ENCODE data around the gene SDSL.
A peak's percentile ranks its signal among the peaks of the same experiment; 100 is the strongest.

Gene SDSL, protein sequence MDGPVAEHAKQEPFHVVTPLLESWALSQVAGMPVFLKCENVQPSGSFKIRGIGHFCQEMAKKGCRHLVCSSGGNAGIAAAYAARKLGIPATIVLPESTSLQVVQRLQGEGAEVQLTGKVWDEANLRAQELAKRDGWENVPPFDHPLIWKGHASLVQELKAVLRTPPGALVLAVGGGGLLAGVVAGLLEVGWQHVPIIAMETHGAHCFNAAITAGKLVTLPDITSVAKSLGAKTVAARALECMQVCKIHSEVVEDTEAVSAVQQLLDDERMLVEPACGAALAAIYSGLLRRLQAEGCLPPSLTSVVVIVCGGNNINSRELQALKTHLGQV

GRCh38 chr12:113422030-113422885 is at the start of gene SDSL:
SDSL (plus strand) TSS chr12:113422380; CDS start chr12:113427983, 5,603 bp downstream.
- DNase-seq (ENCODE audit: low spot score), result peak; percentile 86

- no peak for DNase-seq (ENCODE audit: low spot score)
Observed at GRCh38 chr12:113373440-113373839, 48.7 kb upstream of the SDSL start.

GRCh38 chr12:113373969-113374368 is 48.2 kb upstream of the SDSL start:
- DNase-seq (ENCODE audit: low spot score), result no peak

DNA sequence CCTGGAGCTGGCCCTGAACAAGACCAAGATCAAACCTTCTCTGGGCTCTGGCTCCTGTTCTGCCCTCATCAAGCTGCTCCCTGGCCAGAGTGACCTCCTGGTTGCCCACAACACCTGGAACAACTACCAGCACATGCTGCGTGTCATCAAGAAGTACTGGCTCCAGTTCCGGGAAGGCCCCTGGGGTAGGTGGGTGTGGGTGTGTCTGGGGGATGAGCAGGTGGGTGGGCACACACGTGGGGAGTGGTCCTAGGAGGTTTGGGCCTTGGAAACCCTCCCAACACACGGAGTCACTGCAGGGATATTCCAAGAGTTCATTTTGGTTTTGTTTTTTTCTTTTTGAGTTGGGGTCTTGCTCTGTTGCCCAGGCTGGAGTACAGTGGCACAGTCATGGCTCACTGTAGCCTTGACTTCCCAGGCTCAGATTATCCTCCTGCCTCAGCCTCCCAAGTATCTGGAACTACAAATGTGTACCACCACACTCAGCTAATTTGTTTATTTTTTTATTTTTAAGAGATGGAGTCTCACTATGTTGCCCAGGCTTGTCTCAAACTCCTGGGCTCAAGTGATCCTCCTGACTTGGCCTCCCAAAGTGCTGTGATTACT is 47.3 kb upstream of the SDSL start:
- DNase-seq (ENCODE audit: low spot score), result no peak

- no peak for DNase-seq (ENCODE audit: low spot score)
Observed at GRCh38 chr12:113378291-113378690, 43.9 kb upstream of the SDSL start.

- no peak for DNase-seq (ENCODE audit: low spot score)
Observed at GRCh38 chr12:113381220-113381619, 41.0 kb upstream of the SDSL start.

GRCh38 chr12:113382206-113382605 is 40.0 kb upstream of the SDSL start:
- DNase-seq (ENCODE audit: low spot score), result no peak

GRCh38 chr12:113384778-113385177 is 37.4 kb upstream of the SDSL start:
- DNase-seq (ENCODE audit: low spot score), result no peak

- no peak for DNase-seq (ENCODE audit: low spot score)
Observed at GRCh38 chr12:113385282-113385882, 36.8 kb upstream of the SDSL start.

GRCh38 chr12:113386866-113387566 is 35.2 kb upstream of the SDSL start:
- no peak for DNase-seq (ENCODE audit: low spot score)

DNA sequence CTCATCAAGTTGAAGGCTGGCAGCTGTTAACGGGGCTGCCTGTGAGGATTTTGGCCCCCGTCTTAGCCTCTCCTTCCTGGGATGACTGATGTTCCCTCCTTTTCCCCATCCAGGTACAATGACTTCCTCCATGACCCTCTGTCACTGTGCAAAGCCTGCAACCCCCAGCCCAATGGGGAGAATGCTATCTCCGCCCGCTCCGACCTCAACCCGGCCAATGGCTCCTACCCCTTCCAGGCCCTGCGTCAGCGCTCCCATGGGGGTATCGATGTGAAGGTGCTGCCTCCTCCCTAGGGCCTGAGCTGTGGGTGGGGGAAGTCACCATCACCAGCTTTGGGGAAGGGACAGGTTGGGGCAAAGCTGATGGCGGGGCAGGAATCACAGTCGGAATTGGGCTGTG is 34.5 kb upstream of the SDSL start:
- DNase-seq (ENCODE audit: low spot score), result no peak

GRCh38 chr12:113388351-113388750 is 33.8 kb upstream of the SDSL start:
- DNase-seq (ENCODE audit: low spot score), result no peak

DNA sequence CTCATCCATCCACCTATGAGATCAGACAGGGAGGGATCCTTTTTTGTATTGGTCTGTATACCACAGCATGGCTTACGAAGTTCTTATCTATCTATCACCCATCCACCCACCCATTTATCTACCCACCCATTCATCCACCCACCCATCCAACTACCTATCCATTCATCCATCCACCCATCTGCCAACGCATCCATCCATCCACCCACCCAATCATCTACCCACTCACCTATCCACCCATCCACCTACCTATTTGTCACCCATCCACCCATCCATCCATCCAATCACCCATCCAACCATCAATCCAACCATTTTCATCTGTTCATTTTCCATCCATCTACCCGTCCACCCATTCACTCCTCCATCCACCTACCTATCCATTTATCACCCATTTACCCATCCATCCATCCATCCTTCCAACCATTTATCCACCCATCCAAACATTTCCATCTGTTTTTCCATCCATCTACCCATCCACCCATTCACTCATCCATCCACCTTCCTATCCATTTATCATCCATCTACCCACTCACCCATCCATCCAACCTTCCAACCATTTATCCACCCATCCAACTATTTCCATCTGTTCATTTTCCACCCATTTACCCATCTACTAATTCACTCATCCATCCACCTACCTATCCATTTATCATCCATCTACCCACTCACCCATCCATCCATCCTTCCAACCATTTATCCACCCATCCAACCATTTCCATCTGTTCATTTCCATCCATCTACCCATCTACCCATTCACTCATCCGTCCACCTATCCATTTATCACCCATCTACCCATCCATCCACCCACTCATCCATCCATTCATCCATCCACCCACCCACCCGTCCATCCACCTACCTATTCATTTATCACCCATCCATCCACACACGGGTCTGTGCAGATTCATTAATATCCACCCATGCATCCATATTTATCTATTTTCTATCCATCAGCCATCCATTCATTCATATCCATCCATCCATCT is 31.8 kb upstream of the SDSL start:
- DNase-seq (ENCODE audit: low spot score), result no peak

DNA sequence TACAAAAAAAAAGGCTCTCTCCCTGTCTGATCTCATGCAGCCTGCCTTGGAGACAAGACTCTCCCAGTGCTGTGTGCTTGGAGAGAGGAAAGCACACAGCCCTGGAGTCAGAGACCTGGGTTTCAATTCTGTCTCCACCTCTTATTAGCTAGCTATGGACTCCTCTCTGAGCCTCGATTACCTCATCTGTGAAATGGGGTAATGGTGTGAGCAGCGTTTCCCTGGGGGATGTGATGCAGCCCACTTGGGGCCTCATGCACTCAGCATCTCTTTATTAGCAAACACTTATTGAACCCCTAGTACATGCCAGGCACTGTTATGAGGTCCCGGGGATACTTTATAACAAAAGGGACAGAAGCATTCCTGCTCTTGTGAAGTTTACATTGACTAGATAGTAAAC is 31.0 kb upstream of the SDSL start:
- DNase-seq (ENCODE audit: low spot score), result no peak

DNA sequence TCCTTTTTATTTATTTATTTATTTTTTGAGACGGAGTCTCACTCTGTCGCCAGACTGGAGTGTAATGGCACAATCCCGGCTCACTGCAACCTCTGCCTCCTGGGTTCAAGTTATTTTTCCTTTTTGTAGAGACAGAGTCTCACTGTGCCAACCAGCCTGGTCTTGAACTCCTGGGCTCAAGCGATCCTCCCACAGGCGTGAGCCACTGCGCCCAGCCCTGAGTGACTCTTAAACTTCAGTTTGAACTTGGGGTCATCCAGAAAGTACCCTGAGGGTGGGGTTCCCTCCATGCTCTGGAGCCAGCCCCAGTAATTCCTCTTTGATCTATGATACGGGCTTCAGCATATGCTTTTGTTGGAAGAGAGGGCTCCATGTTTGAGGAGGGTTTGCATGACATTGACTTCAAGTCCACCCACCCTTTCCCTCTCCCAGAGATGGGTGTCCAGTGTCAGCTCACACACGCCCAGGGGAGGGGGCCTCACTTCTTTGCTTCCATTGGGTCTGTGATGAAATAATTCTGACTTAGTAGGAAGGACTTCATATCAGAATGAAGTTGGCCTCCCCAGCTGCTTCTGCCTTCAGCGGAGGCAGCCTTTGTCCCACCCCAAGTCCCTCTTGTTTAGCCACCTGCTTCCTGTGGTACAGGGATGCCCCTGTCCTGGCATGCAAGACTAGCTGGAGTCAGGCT is 30.4 kb upstream of the SDSL start:
- DNase-seq (ENCODE audit: low spot score), result no peak

- DNase-seq (ENCODE audit: low spot score), result no peak
Observed at GRCh38 chr12:113392520-113392919, 29.7 kb upstream of the SDSL start.

DNA sequence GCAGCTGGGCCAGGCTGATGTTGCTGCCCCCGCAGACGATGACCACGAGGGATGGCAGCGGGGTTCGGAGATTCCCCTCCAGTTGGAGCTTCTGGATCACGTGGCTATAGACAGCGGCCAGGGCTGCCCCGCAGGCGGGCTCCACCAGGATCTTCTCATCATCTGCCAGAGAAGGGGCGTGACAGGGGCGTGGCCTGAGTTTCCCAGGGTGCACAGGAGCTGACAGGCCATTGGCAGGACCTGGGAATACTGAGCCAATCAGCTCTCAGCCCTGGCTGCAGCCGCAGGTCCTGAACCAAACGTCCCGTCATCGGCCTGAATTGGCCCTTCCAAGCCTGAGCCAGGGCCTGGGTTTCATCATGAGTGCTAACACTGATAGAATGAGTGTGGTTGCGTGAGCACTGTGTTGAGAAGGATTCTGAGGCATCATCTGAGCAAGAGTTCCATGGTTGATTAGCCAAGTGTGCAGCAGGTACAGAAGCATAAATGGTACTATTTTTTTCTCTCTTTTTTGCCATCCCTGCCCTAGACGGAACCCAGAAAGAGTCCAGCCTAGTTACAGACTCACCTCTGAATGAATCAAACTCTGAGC is 29.1 kb upstream of the SDSL start:
- DNase-seq (ENCODE audit: low spot score), result peak; percentile 47

GRCh38 chr12:113393749-113394148 is 28.4 kb upstream of the SDSL start:
- DNase-seq (ENCODE audit: low spot score), result no peak

- no peak for DNase-seq (ENCODE audit: low spot score)
Observed at GRCh38 chr12:113395119-113395518, 27.1 kb upstream of the SDSL start.

GRCh38 chr12:113396200-113396599 is 26.0 kb upstream of the SDSL start:
- DNase-seq (ENCODE audit: low spot score), result no peak
